ENCODE data around the gene AKAP13.

DNA sequence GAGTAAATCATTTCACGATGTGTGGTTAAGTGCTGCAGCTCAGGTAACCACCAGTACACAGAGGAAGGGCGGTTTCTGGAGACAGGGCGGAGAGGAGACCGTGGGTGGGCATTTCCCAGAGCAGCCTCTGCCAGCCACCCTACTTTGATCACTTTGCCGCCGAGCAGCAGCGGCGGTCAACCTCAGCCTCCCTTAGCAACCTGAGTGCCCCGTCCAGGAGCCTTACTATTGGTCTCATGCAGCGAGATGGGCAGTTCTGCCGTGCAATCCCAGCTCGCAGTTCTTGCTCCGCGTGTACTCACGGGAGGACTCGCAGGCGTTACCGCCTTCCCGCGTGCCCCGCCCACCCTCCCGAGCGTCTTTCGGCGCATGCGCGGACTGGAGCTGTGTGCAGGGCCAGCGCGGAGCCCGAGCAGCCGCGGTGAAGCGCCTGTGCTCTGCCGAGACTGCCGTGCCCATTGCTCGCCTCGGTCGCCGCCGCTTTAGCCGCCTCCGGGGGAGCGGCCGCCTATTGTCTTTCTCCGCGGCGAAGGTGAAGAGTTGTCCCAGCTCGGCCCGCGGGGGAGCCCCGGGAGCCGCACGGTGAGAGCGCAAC, at the start of gene AKAP13:
- TF ChIP-seq, protein P1, sequence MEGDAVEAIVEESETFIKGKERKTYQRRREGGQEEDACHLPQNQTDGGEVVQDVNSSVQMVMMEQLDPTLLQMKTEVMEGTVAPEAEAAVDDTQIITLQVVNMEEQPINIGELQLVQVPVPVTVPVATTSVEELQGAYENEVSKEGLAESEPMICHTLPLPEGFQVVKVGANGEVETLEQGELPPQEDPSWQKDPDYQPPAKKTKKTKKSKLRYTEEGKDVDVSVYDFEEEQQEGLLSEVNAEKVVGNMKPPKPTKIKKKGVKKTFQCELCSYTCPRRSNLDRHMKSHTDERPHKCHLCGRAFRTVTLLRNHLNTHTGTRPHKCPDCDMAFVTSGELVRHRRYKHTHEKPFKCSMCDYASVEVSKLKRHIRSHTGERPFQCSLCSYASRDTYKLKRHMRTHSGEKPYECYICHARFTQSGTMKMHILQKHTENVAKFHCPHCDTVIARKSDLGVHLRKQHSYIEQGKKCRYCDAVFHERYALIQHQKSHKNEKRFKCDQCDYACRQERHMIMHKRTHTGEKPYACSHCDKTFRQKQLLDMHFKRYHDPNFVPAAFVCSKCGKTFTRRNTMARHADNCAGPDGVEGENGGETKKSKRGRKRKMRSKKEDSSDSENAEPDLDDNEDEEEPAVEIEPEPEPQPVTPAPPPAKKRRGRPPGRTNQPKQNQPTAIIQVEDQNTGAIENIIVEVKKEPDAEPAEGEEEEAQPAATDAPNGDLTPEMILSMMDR (IDR thresholded peaks at IDR 0.05): no peak
- peak; percentile 56 for TF ChIP-seq POLR2A (IDR thresholded peaks at IDR 0.05)

Measured in breast epithelium (tissue), 3 donors.